WTC11 (cell line): ENCODE results near the gene C16orf74.
A peak's percentile ranks its signal among the peaks of the same experiment; 100 is the strongest.

Experiments
- ARID4B ChIP-seq: sonication (generic); formaldehyde crosslinking; IDR thresholded peaks from 2 replicates; pipeline ENCODE4 v1.8.0; 2023; ENCODE audit warnings: missing genetic modification reagents, mild to moderate bottlenecking, borderline replicate concordance
- ATF3 ChIP-seq: sonication (generic); formaldehyde crosslinking; conservative IDR thresholded peaks from 2 replicates; pipeline ENCODE4 v1.8.1; 2022; ENCODE audit warnings: mild to moderate bottlenecking, missing genetic modification reagents
- CTCF ChIP-seq: fragments of 200-600 bp; IDR thresholded peaks from 2 replicates; pipeline ENCODE4 v1.8.0; 2022; ENCODE audit warnings: antibody characterized with exemption
- E2F4 ChIP-seq: sonication (generic); formaldehyde crosslinking; IDR thresholded peaks from 2 replicates; pipeline ENCODE4 v1.8.1; 2022; ENCODE audit warnings: low read depth, mild to moderate bottlenecking, moderate library complexity, missing genetic modification reagents, borderline replicate concordance
- FOXP4 ChIP-seq: sonication (generic); formaldehyde crosslinking; IDR thresholded peaks from 2 replicates; pipeline ENCODE4 v1.8.0; 2022; ENCODE audit warnings: mild to moderate bottlenecking, missing genetic modification reagents
- MAX ChIP-seq: sonication (generic); formaldehyde crosslinking; IDR thresholded peaks from 2 replicates; pipeline ENCODE4 v1.8.0; 2022; ENCODE audit warnings: mild to moderate bottlenecking, missing genetic modification reagents
- NR3C1 ChIP-seq: sonication (generic); formaldehyde crosslinking; conservative IDR thresholded peaks from 2 replicates; pipeline ENCODE4 v1.8.1; 2023; ENCODE audit warnings: low read depth, mild to moderate bottlenecking, missing genetic modification reagents
- PRDM15 ChIP-seq: sonication (generic); formaldehyde crosslinking; IDR thresholded peaks from 2 replicates; pipeline ENCODE4 v1.8.0; 2022; ENCODE audit warnings: missing genetic modification reagents
- STAT6 ChIP-seq: sonication (generic); formaldehyde crosslinking; conservative IDR thresholded peaks from 2 replicates; pipeline ENCODE4 v1.8.1; 2023; ENCODE audit warnings: mild to moderate bottlenecking, low read depth, missing genetic modification reagents, moderate library complexity
- ZNF512 ChIP-seq: sonication (generic); formaldehyde crosslinking; IDR thresholded peaks from 2 replicates; pipeline ENCODE4 v1.8.1; 2022; ENCODE audit warnings: missing genetic modification reagents, borderline replicate concordance

- TF ChIP-seq CTCF, result no peak
- TF ChIP-seq ZNF512 (CRISPR knock-in tag), result no peak
- TF ChIP-seq PRDM15 (CRISPR knock-in tag), result no peak
- TF ChIP-seq STAT6 (CRISPR knock-in tag), result no peak
- TF ChIP-seq FOXP4 (CRISPR knock-in tag), result no peak
- TF ChIP-seq NR3C1 (CRISPR knock-in tag), result no peak
- 0 out of 2 replicates have a peak, but pooled peaks have one; percentile 38 for TF ChIP-seq MAX (CRISPR knock-in tag)
- no peak for TF ChIP-seq E2F4
- no peak for TF ChIP-seq ATF3 (CRISPR knock-in tag)
- no peak for TF ChIP-seq ARID4B (CRISPR knock-in tag)
Observed at GRCh38 chr16:85750146-85750826, 610 bp downstream of the C16orf74 start.
